KMS-11 (cell line): Measurements from ENCODE around the gene GSTM2.
A peak's percentile ranks its signal among the peaks of the same experiment; 100 is the strongest.

Experiments used
- H2AFZ ChIP-seq: fragments of 200-600 bp; sonication (generic); 2 replicates; pipeline ENCODE4 v1.6.1; 2016; ENCODE audit warnings: antibody characterized with exemption, mixed run types, low read depth
- H3K27ac ChIP-seq: fragments of 200-600 bp; sonication (generic); 2 replicates; pipeline ENCODE4 v1.6.1; 2016; ENCODE audit warnings: mild to moderate bottlenecking, mixed run types
- H3K27me3 ChIP-seq: fragments of 200-600 bp; sonication (generic); 2 replicates; pipeline ENCODE4 v1.6.1; 2017; ENCODE audit warnings: mild to moderate bottlenecking, low read depth, mixed run types, moderate library complexity; ENCODE audit not compliant: insufficient read depth
- H3K36me3 ChIP-seq: fragments of 200-600 bp; sonication (generic); 2 replicates; pipeline ENCODE4 v1.6.1; 2017; ENCODE audit warnings: mild to moderate bottlenecking, mixed run types; ENCODE audit not compliant: insufficient read depth
- H3K4me1 ChIP-seq: fragments of 200-600 bp; sonication (generic); 2 replicates; pipeline ENCODE4 v1.6.1; 2016; ENCODE audit warnings: mild to moderate bottlenecking, low read depth, mixed run types; ENCODE audit not compliant: poor library complexity, severe bottlenecking
- H3K4me2 ChIP-seq: fragments of 200-600 bp; sonication (generic); 2 replicates; pipeline ENCODE4 v1.7.0; 2016; ENCODE audit warnings: mild to moderate bottlenecking, mixed run types
- H3K4me3 ChIP-seq: fragments of 200-600 bp; sonication (generic); IDR thresholded peaks from 2 replicates; pipeline ENCODE4 v1.6.1; 2017; ENCODE audit warnings: low read depth, low read length, mixed read lengths; ENCODE audit not compliant: insufficient read depth
- H3K79me2 ChIP-seq: fragments of 200-600 bp; sonication (generic); 2 replicates; pipeline ENCODE4 v1.6.1; 2016; ENCODE audit warnings: low read depth, mixed run types; ENCODE audit not compliant: insufficient read depth
- H3K9ac ChIP-seq: fragments of 200-600 bp; sonication (generic); 2 replicates; pipeline ENCODE4 v1.6.1; 2016; ENCODE audit warnings: mild to moderate bottlenecking, mixed run types
- H4K20me1 ChIP-seq: fragments of 200-600 bp; sonication (generic); 2 replicates; pipeline ENCODE4 v1.6.1; 2016; ENCODE audit warnings: mild to moderate bottlenecking, mixed run types; ENCODE audit not compliant: insufficient read depth
- TF ChIP-seq, protein P1 (sequence below): fragments of 200-600 bp; sonication (generic); conservative IDR thresholded peaks from 2 replicates; pipeline ENCODE4 v1.6.1; 2017; ENCODE audit warnings: low read depth, mild to moderate bottlenecking, antibody characterized with exemption, low read length, moderate library complexity, mixed read lengths

Gene GSTM2

DNA sequence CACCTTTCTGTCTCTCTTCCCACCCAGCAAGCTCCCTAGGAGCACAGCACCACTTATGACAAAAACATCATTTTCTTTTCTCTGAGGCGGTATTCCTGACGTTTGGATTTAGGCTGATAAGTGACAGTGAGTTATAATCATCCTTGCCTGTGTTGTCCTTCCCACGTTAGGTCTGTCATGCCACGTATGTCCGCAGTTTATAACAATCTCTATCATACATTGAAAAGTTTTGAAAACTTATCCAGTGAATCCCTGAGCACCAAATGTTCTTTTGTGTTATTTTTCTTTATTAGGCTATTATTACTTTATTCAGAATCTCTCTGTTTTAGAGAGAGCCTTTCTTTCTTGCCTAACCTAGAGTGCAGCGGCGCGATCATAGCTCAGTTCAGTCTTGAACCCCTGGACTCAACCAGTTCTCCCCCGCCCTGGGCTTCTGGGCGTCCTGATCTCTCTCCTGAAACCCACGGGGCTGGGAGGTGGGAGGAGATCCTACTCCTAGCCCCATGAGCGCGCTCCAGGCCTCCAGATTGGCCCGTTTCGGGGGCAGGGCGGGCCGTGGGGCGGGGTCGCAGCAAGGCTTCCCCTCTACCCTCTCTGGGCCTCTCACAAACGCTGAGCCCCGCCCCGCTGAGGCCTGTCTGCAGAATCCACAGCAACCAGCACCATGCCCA lies at the start of gene GSTM2:
Gene GSTM2, plus strand, starts transcription at position 606 of the 671 bp plus-strand sequence. Its CDS starts 59 bp downstream, at position 665.
- Histone ChIP-seq H3K4me3 (no peak within 1 kb of the TSS), H3K4me1 (peaks cover 10% of the 10 kb centered on the region), H4K20me1 (no peaks in the 10 kb centered on the region), H3K27me3 (no peaks in the 10 kb centered on the region), H3K27ac (no peak within 1 kb of the TSS), H3K36me3 (no peaks in the 10 kb centered on the region), H2AFZ (no peak within 1 kb of the TSS), H3K9ac (no peak within 1 kb of the TSS), H3K4me2 (no peak within 1 kb of the TSS), H3K79me2 (no peaks in the 10 kb centered on the region)
- TF ChIP-seq, protein P1, sequence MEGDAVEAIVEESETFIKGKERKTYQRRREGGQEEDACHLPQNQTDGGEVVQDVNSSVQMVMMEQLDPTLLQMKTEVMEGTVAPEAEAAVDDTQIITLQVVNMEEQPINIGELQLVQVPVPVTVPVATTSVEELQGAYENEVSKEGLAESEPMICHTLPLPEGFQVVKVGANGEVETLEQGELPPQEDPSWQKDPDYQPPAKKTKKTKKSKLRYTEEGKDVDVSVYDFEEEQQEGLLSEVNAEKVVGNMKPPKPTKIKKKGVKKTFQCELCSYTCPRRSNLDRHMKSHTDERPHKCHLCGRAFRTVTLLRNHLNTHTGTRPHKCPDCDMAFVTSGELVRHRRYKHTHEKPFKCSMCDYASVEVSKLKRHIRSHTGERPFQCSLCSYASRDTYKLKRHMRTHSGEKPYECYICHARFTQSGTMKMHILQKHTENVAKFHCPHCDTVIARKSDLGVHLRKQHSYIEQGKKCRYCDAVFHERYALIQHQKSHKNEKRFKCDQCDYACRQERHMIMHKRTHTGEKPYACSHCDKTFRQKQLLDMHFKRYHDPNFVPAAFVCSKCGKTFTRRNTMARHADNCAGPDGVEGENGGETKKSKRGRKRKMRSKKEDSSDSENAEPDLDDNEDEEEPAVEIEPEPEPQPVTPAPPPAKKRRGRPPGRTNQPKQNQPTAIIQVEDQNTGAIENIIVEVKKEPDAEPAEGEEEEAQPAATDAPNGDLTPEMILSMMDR: no peak

DNA sequence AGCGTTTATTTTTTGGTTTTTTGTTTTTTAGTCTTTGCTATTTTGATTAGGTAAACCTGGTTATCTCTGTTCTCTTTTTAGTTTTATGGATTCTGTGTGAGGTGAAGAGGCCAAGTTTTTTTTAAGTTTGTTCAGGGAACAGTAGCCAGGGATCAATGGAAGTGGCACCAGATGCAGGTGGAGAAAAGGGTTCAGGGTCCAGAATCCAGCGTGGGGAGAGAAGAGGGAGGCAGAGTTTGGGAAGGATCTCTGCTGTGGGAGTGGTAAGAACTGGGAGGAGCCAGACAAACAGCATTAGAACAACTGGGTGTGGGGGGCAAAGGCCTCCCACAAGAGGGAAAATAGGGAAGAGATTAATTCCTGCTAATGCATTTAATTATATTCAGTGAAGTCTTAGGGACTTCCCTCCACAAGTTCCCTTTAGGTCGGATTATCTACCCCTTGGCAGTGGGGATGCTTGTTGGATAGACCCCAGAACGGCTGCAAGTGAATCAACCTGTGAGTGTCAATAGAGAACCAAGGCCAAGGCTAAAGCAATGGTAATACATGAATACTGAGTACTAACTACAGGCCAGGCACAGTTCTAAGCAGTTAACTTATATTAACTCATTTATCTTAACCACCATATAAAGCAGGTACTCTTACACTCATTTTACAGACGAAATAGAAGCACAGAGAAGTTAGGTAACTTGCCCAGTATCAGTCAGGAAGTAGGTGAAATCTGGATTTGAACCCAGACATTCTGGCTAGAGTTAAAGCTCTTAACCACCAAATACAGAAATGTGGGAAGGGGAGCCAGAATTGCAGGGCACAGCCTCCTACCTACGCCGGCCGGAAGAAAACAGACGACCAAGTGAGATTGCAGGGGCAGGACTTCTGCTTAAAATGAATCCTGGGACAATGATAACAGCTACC lies 48.9 kb upstream of the GSTM2 start:
- peak overlapping the region; percentile 98 for H3K4me2 ChIP-seq
- no peaks in the 10 kb centered on the region for H4K20me1 ChIP-seq
- peak overlapping the region; percentile 90 for H3K4me3 ChIP-seq
- TF ChIP-seq, protein P1: no peak
- no peaks in the 10 kb centered on the region for H3K36me3 ChIP-seq
- H3K79me2 ChIP-seq: peaks cover 39% of the 10 kb centered on the region
- H2AFZ ChIP-seq: peak overlapping the region; percentile 89
- H3K27ac ChIP-seq: peak overlapping the region; percentile 68
- H3K4me1 ChIP-seq: peaks cover 24% of the 10 kb centered on the region
- peak overlapping the region; percentile 93 for H3K9ac ChIP-seq
- H3K27me3 ChIP-seq: no peaks in the 10 kb centered on the region

DNA sequence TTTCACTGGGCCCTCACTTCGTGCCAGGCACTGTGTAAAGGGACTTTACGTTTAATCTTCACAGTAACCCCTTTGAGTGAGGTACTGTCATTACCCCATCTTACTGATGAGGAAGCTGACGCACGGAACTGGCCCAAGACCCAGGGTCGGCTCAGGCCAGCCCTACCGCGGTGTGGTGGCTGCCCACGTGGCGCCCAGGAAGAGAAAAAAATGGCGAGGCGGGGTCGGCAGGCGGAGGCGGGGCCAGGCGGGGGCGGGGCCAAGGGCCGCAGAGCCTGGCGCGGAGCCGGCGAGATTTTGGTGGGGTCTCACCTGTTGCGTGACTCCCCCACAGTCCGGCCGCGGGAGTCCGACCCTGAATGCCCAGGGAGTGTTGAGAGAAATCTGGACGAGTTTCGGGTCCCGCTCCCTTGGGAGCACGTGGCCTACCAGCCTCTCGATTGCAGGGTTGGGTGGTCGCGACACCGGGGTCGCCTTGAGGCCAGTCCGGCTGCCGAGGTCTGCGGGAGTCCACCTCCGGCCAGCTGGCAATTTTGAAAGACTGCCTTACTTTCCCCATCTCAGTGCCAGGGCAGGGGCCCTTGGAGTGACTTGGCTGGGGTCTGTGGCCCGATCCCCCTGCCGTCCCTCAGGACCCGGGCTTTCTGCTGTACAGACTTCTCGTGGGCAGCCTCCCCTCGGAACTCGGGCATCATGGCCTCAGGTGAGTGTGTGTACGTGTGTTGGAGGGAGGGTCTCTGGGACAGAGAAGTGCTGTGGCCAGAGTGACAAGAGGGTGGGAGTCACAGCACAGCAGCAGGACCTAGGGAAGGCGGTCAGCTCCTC lies 48.1 kb upstream of the GSTM2 start, which contains the start of the genes AMPD2 and GNAT2:
Gene AMPD2, plus strand, starts transcription at position 262 of the 825 bp plus-strand sequence. CDS start 1,339 bp downstream, outside the sequence.
Gene GNAT2, minus strand, starts transcription at position 41 of the 825 bp plus-strand sequence. CDS start 6,746 bp downstream, outside the sequence.
- TF ChIP-seq, protein P1: no peak; the same call in 1 of the 2 replicates
- peaks cover 48% of the 10 kb centered on the region for H3K79me2 ChIP-seq
- peak within 1 kb of the TSS; percentile 89 for H2AFZ ChIP-seq
- H3K9ac ChIP-seq: peak within 1 kb of the TSS; percentile 93
- H3K36me3 ChIP-seq: no peaks in the 10 kb centered on the region
- H4K20me1 ChIP-seq: no peaks in the 10 kb centered on the region
- no peaks in the 10 kb centered on the region for H3K27me3 ChIP-seq
- peak within 1 kb of the TSS; percentile 90 for H3K4me3 ChIP-seq
- peak within 1 kb of the TSS; percentile 68 for H3K27ac ChIP-seq
- H3K4me1 ChIP-seq: peaks cover 24% of the 10 kb centered on the region
- peak within 1 kb of the TSS; percentile 98 for H3K4me2 ChIP-seq

DNA sequence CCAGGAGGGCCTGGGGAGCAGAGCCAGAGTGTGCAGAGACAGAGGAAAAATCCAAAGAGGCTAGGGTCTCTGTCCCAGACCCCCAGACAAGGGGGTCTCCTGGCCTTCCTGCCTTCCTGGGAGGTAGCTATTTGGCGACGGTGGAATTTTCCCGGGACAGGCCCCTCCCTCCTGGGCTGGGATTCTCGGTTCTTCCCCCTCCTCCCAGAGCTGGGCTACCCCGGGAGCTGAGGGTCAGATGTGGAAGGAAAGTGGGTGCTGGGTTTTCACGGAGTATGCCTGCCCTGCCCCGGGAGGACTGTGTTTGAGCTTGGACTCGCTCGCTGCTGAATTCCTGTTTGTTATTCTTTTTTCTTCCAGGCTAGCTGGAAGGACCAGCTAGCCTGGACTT lies 47.5 kb upstream of the GSTM2 start:
- peaks cover 24% of the 10 kb centered on the region for H3K4me1 ChIP-seq
- TF ChIP-seq, protein P1: no peak; the same call in 1 of the 2 replicates

More for the DNA sequence above, 47.5 kb upstream of the GSTM2 start:
- peak overlapping the region; percentile 89 for H2AFZ ChIP-seq
- H4K20me1 ChIP-seq: no peaks in the 10 kb centered on the region
- peaks cover 48% of the 10 kb centered on the region for H3K79me2 ChIP-seq
- peak overlapping the region; percentile 68 for H3K27ac ChIP-seq
- H3K4me3 ChIP-seq: peak overlapping the region; percentile 90
- H3K4me2 ChIP-seq: peak overlapping the region; percentile 98
- no peaks in the 10 kb centered on the region for H3K27me3 ChIP-seq
- peak overlapping the region; percentile 93 for H3K9ac ChIP-seq
- no peaks in the 10 kb centered on the region for H3K36me3 ChIP-seq
